ENCODE data around the gene DPP3.

The DPP3 gene

DNA sequence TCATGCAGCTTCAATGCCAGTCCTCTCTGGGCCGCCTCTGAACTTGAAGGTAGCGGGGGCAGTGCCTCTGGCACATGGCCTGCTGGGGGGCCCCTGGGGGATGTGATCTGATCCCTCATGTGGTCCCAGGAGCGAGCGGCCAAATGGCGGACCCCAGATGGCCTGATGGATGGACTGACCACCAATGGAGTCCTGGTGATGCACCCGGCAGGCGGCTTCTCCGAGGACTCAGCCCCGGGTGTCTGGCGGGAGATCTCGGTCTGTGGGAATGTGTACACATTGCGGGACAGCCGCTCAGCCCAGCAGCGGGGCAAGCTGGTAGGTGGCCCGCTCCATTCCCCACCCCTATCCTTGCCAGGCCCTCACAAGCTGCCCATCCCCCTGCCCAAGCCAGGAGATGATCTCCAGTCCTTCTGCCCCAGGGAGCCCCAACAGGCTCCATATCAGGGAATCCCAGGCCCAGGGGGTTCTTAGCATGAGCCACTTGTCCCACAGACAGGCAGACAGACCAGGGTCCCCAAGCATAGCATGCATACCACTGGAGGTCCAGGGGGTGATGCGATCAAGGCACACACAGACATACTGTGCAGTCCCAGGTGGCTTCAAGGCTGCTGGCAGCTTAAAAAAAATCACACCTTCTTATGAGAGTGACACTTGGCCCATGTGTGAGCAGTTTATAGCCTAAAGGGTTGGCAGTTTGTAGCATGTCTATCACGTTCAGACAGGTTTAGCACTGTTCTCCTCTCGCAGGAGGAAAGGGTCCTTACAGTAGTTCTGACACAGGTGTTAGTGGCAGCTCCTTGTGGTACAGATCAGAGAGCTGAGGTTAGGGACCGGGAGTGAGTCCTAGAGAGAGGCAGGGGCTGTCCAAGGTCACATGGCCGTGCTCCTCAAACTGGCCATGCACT is 6.4 kb upstream of the DPP3 start:
- Histone ChIP-seq H2BK120ac (ENCODE audit: low read depth, low read length) (no peak overlapping the region), H4K8ac (ENCODE audit: low read depth, low read length) (no peak overlapping the region), H2BK5ac (ENCODE audit: low read length) (no peak overlapping the region), H2AFZ (ENCODE audit: low read length) (no peak overlapping the region), H2AK5ac (ENCODE audit: low read depth, low read length) (no peak overlapping the region), H3K4me1 (ENCODE audit: control insufficient read depth in 2 of 2, insufficient read depth in 1 of 2, low read depth in 1 of 2, low read length in 2 of 2) (peaks cover 10 to 13% of the 10 kb centered on the region in 2 donors), H2BK15ac (ENCODE audit: low read length) (no peak overlapping the region), H3K14ac (ENCODE audit: low read length) (no peak overlapping the region), H4K91ac (ENCODE audit: low read depth, low read length, poor library complexity) (no peak overlapping the region), H3K9me3 (replicated peaks in 1 of 2; ENCODE audit: control insufficient read depth in 2 of 2, insufficient read depth in 1 of 2, low read depth in 1 of 2, low read length in 2 of 2) (no peaks in the 10 kb centered on the region), H3K4ac (ENCODE audit: low read length) (no peak overlapping the region), H3K27me3 (ENCODE audit: control insufficient read depth in 3 of 3, insufficient read depth in 3 of 3, low read depth in 1 of 3, low read length in 3 of 3) (no peaks in the 10 kb centered on the region), H3K23ac (ENCODE audit: low read depth, low read length, poor library complexity) (no peak overlapping the region), H3K4me2 (ENCODE audit: insufficient read depth, low read length, poor library complexity, severe bottlenecking) (no peak overlapping the region), H3K36me3 (replicated peaks in 1 of 2; ENCODE audit: control insufficient read depth in 2 of 2, insufficient read depth in 2 of 2, low read length in 2 of 2) (peaks cover 26 to 70% of the 10 kb centered on the region in 2 donors), H3K27ac (replicated peaks; ENCODE audit: low read length) (no peak overlapping the region), H3K9ac (ENCODE audit: low read depth, low read length, poor library complexity) (no peak overlapping the region), H2BK12ac (ENCODE audit: low read length) (no peak overlapping the region), H3K79me1 (ENCODE audit: low read depth, low read length) (no peaks in the 10 kb centered on the region), H3K4me3 (ENCODE audit: low read length in 2 of 2) (no peak overlapping the region), H3K18ac (ENCODE audit: low read length) (no peak overlapping the region)
- no peak for DNase-seq (ENCODE audit: low spot score)
- no CpG with 5 or more reads among the region's 20 CpGs for WGBS, 2 donors (ENCODE audit: extremely low coverage in 2 of 2, insufficient read length in 2 of 2, insufficient replicate concordance in 1 of 2)

DNA sequence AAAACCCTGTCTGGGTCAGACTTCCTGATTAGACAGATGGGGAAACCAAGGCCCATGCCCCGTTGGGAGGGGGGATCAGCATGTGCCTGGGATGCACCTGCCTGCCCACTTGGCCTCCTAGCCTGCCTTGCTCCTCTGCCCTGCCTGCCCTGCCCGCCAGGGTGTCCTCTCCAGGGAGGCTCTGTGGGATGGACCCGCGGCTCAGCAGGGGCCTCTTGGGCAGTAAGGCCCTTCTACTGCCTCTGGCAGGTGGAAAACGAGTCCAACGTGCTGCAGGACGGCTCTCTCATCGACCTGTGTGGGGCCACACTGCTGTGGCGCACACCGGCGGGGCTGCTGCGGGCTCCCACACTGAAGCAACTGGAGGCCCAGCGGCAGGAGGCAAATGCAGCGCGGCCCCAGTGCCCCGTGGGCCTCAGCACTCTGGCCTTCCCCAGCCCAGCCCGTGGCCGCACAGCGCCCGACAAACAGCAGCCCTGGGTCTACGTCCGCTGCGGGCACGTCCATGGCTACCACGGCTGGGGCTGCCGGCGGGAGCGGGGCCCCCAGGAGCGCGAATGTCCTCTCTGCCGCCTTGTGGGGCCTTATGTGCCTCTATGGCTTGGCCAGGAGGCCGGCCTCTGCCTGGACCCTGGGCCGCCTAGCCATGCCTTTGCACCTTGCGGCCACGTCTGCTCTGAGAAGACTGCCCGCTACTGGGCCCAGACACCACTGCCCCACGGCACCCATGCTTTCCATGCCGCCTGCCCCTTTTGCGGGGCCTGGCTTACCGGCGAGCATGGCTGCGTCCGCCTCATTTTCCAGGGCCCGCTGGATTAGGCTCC is 4.7 kb upstream of the DPP3 start:
- WGBS, 2 donors (ENCODE audit: extremely low coverage in 2 of 2, insufficient read length in 2 of 2, insufficient replicate concordance in 1 of 2), result no CpG with 5 or more reads among the region's 44 CpGs
- peaks cover 0 to 15% of the 10 kb centered on the region in 2 donors for H3K4me1 ChIP-seq (ENCODE audit: control insufficient read depth in 2 of 2, insufficient read depth in 1 of 2, low read depth in 1 of 2, low read length in 2 of 2)

DNA sequence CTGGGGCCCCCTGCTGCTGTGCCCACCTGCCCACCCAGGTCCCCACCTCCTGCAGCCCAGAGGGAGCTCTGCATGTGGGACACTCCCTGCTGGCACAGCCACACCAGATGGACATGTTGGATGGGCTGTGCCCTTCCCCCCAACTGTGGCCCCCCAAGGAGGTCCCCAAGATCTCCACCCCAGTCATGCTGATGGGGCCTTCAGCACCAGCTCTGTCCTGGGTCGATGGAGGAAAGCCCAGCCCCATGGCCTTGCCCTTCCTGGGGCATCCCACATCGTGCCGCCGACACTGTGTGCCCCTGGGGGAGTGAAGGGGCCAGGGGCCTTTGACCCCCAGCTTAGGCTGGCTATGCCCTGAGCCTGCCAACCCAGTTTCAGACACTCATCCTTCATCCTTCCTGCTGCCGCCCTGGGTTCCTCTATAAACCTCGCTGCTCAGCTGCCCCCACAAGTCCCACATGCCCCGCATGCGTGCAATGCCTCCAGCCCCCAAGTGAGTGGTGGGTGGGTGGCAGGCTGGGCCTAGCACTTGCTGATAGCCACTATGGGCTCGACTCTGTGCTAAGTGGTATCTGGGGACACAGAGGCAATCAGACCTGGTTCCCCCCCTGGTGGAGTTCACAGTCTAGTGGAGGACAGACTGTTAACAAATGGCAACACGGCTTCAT is 3.9 kb upstream of the DPP3 start:
- Histone ChIP-seq H4K8ac (ENCODE audit: low read depth, low read length) (peak overlapping the region; percentile 66), H3K27me3 (ENCODE audit: control insufficient read depth in 3 of 3, insufficient read depth in 3 of 3, low read depth in 1 of 3, low read length in 3 of 3) (no peaks in the 10 kb centered on the region), H3K9ac (ENCODE audit: low read depth, low read length, poor library complexity) (peak overlapping the region; percentile 53), H3K79me1 (ENCODE audit: low read depth, low read length) (peaks cover 4% of the 10 kb centered on the region), H3K18ac (ENCODE audit: low read length) (peak overlapping the region; percentile 68), H3K4ac (ENCODE audit: low read length) (no peak overlapping the region), H2BK12ac (ENCODE audit: low read length) (no peak overlapping the region), H3K14ac (ENCODE audit: low read length) (no peak overlapping the region), H2BK120ac (ENCODE audit: low read depth, low read length) (no peak overlapping the region), H3K27ac (replicated peaks; ENCODE audit: low read length) (peak overlapping the region; percentile 30), H3K9me3 (replicated peaks in 1 of 2; ENCODE audit: control insufficient read depth in 2 of 2, insufficient read depth in 1 of 2, low read depth in 1 of 2, low read length in 2 of 2) (no peaks in the 10 kb centered on the region), H3K23ac (ENCODE audit: low read depth, low read length, poor library complexity) (no peak overlapping the region), H2BK5ac (ENCODE audit: low read length) (no peak overlapping the region), H2AFZ (ENCODE audit: low read length) (no peak overlapping the region), H3K36me3 (replicated peaks in 1 of 2; ENCODE audit: control insufficient read depth in 2 of 2, insufficient read depth in 2 of 2, low read length in 2 of 2) (peaks cover 24 to 51% of the 10 kb centered on the region in 2 donors), H2AK5ac (ENCODE audit: low read depth, low read length) (peak overlapping the region; percentile 57), H3K4me2 (ENCODE audit: insufficient read depth, low read length, poor library complexity, severe bottlenecking) (no peak overlapping the region), H3K4me3 (ENCODE audit: low read length in 2 of 2) (no peak overlapping the region), H4K91ac (ENCODE audit: low read depth, low read length, poor library complexity) (no peak overlapping the region), H3K4me1 (ENCODE audit: control insufficient read depth in 2 of 2, insufficient read depth in 1 of 2, low read depth in 1 of 2, low read length in 2 of 2) (peaks cover 0 to 15% of the 10 kb centered on the region in 2 donors), H2BK15ac (ENCODE audit: low read length) (no peak overlapping the region)
- no CpG with 5 or more reads among the region's 10 CpGs for WGBS, 2 donors (ENCODE audit: extremely low coverage in 2 of 2, insufficient read length in 2 of 2, insufficient replicate concordance in 1 of 2)
- DNase-seq (ENCODE audit: low spot score), result no peak

More for the DNA sequence above, 4.7 kb upstream of the DPP3 start:
- H3K4me2 ChIP-seq (ENCODE audit: insufficient read depth, low read length, poor library complexity, severe bottlenecking), result no peak overlapping the region
- H3K9ac ChIP-seq (ENCODE audit: low read depth, low read length, poor library complexity), result peak overlapping the region; percentile 47
- no peak overlapping the region for H3K18ac ChIP-seq (ENCODE audit: low read length)
- H3K27ac ChIP-seq (replicated peaks; ENCODE audit: low read length), result no peak overlapping the region
- no peak overlapping the region for H4K8ac ChIP-seq (ENCODE audit: low read depth, low read length)
- H2BK120ac ChIP-seq (ENCODE audit: low read depth, low read length), result no peak overlapping the region
- H3K14ac ChIP-seq (ENCODE audit: low read length), result no peak overlapping the region
- no peak overlapping the region for H2BK12ac ChIP-seq (ENCODE audit: low read length)
- H3K9me3 ChIP-seq (replicated peaks in 1 of 2; ENCODE audit: control insufficient read depth in 2 of 2, insufficient read depth in 1 of 2, low read depth in 1 of 2, low read length in 2 of 2), result no peaks in the 10 kb centered on the region
- H4K91ac ChIP-seq (ENCODE audit: low read depth, low read length, poor library complexity), result no peak overlapping the region
- no peak overlapping the region for H2BK5ac ChIP-seq (ENCODE audit: low read length)
- no peak overlapping the region for H2BK15ac ChIP-seq (ENCODE audit: low read length)
- DNase-seq (ENCODE audit: low spot score), result no peak
- peaks cover 24 to 57% of the 10 kb centered on the region in 2 donors for H3K36me3 ChIP-seq (replicated peaks in 1 of 2; ENCODE audit: control insufficient read depth in 2 of 2, insufficient read depth in 2 of 2, low read length in 2 of 2)
- peaks cover 4% of the 10 kb centered on the region for H3K79me1 ChIP-seq (ENCODE audit: low read depth, low read length)
- peak overlapping the region; percentile 34 for H3K23ac ChIP-seq (ENCODE audit: low read depth, low read length, poor library complexity)
- H3K4ac ChIP-seq (ENCODE audit: low read length), result no peak overlapping the region
- H2AFZ ChIP-seq (ENCODE audit: low read length), result no peak overlapping the region
- H2AK5ac ChIP-seq (ENCODE audit: low read depth, low read length), result no peak overlapping the region
- no peak overlapping the region for H3K4me3 ChIP-seq (ENCODE audit: low read length in 2 of 2)
- no peaks in the 10 kb centered on the region for H3K27me3 ChIP-seq (ENCODE audit: control insufficient read depth in 3 of 3, insufficient read depth in 3 of 3, low read depth in 1 of 3, low read length in 3 of 3)
